H9 (cell line): ENCODE results near the gene KCNJ16. TPM values are rescaled to one million over a fixed set of nuclear protein-coding genes. Genes with fewer than 3 reads are reported as not detected.

Source experiments
- DNase-seq: peaks from one replicate; pipeline ENCODE4 v3.0.0-alpha.2; 2017
- H2AFZ ChIP-seq: one replicate; pipeline ENCODE4 v1.6.1; 2013; ENCODE audit warnings: mild to moderate bottlenecking, low read length, control low read depth, moderate library complexity
- H2AK5ac ChIP-seq: 2 replicates; pipeline ENCODE4 v1.6.1; 2013; ENCODE audit warnings: low read length, control low read depth, mixed read lengths; ENCODE audit not compliant: insufficient read length
- H2BK120ac ChIP-seq: one replicate; pipeline ENCODE4 v1.6.1; 2013; ENCODE audit warnings: low read depth, mild to moderate bottlenecking, low read length, control low read depth, inconsistent platforms; ENCODE audit not compliant: poor library complexity, severe bottlenecking
- H2BK12ac ChIP-seq: 2 replicates; pipeline ENCODE4 v1.6.1; 2013; ENCODE audit warnings: low read length, control low read depth, mixed read lengths, low read depth; ENCODE audit not compliant: insufficient read length
- H2BK15ac ChIP-seq: 2 replicates; pipeline ENCODE4 v1.6.1; 2013; ENCODE audit warnings: low read depth, low read length, control low read depth
- H2BK20ac ChIP-seq: one replicate; pipeline ENCODE4 v1.6.1; 2013; ENCODE audit warnings: low read depth, mild to moderate bottlenecking, low read length, control low read depth, inconsistent platforms; ENCODE audit not compliant: poor library complexity, severe bottlenecking
- H2BK5ac ChIP-seq: 2 replicates; pipeline ENCODE4 v1.6.1; 2013; ENCODE audit warnings: low read length, control low read depth, mixed read lengths; ENCODE audit not compliant: insufficient read length
- H3K14ac ChIP-seq: 2 replicates; pipeline ENCODE4 v1.6.1; 2013; ENCODE audit warnings: low read length, control low read depth; ENCODE audit not compliant: insufficient read depth
- H3K18ac ChIP-seq: 2 replicates; pipeline ENCODE4 v1.6.1; 2013; ENCODE audit warnings: low read depth, mild to moderate bottlenecking, mixed read lengths, low read length, control low read depth; ENCODE audit not compliant: insufficient read length
- H3K23ac ChIP-seq: 2 replicates; pipeline ENCODE4 v1.6.1; 2013; ENCODE audit warnings: low read length, control low read depth, mixed read lengths, low read depth; ENCODE audit not compliant: insufficient read length
- H3K23me2 ChIP-seq: 2 replicates; pipeline ENCODE4 v1.6.1; 2013; ENCODE audit warnings: low read depth, mild to moderate bottlenecking, mixed read lengths, low read length, control low read depth; ENCODE audit not compliant: insufficient read length, poor library complexity, severe bottlenecking
- H3K27ac ChIP-seq: 2 replicates; pipeline ENCODE4 v1.5.1; 2013; ENCODE audit warnings: low read length, control low read depth, mixed read lengths, low read depth; ENCODE audit not compliant: insufficient read length
- H3K27me3 ChIP-seq: 2 replicates; pipeline ENCODE4 v1.6.1; 2013; ENCODE audit warnings: low read length, control low read depth, inconsistent platforms; ENCODE audit not compliant: insufficient read depth
- H3K4ac ChIP-seq: 2 replicates; pipeline ENCODE4 v1.6.1; 2013; ENCODE audit warnings: low read depth, mild to moderate bottlenecking, control low read depth, inconsistent platforms, low read length, moderate library complexity
- H3K4me1 ChIP-seq: 2 replicates; pipeline ENCODE4 v1.6.1; 2013; ENCODE audit warnings: low read length, control low read depth, inconsistent platforms; ENCODE audit not compliant: insufficient read depth
- H3K4me2 ChIP-seq: 2 replicates; pipeline ENCODE4 v1.6.1; 2013; ENCODE audit warnings: low read length, control low read depth, mixed read lengths; ENCODE audit not compliant: insufficient read length, insufficient read depth
- H3K56ac ChIP-seq: 2 replicates; pipeline ENCODE4 v1.6.1; 2013; ENCODE audit warnings: low read depth, mild to moderate bottlenecking, mixed read lengths, low read length, control low read depth; ENCODE audit not compliant: insufficient read length
- H3K79me1 ChIP-seq: 2 replicates; pipeline ENCODE4 v1.6.1; 2013; ENCODE audit warnings: low read depth, mild to moderate bottlenecking, moderate library complexity, low read length, control low read depth, inconsistent platforms; ENCODE audit not compliant: insufficient read depth, poor library complexity, severe bottlenecking
- H3K79me2 ChIP-seq: 2 replicates; pipeline ENCODE4 v1.6.1; 2013; ENCODE audit warnings: low read length, control low read depth, inconsistent platforms; ENCODE audit not compliant: insufficient read depth
- H3K9ac ChIP-seq: 2 replicates; pipeline ENCODE4 v1.6.1; 2013; ENCODE audit warnings: low read length, control low read depth, mixed read lengths; ENCODE audit not compliant: insufficient read length; ENCODE audit errors: extremely low read depth
- H3K9me3 ChIP-seq: one replicate; pipeline ENCODE4 v1.6.1; 2013; ENCODE audit warnings: low read depth, low read length, inconsistent platforms; ENCODE audit not compliant: control insufficient read depth
- H3T11ph ChIP-seq: one replicate; pipeline ENCODE4 v1.6.1; 2013; ENCODE audit warnings: mild to moderate bottlenecking, low read length, control low read depth, inconsistent platforms
- H4K20me1 ChIP-seq: one replicate; pipeline ENCODE4 v1.6.1; 2013; ENCODE audit not compliant: control insufficient read depth, insufficient read length, insufficient read depth
- H4K5ac ChIP-seq: 2 replicates; pipeline ENCODE4 v1.6.1; 2013; ENCODE audit warnings: low read depth, mild to moderate bottlenecking, mixed read lengths, low read length, control low read depth; ENCODE audit not compliant: insufficient read length
- H4K8ac ChIP-seq: replicated peaks from 2 replicates; pipeline ENCODE4 v1.6.1; 2013; ENCODE audit warnings: low read length, control low read depth, mixed read lengths, low read depth; ENCODE audit not compliant: insufficient read length
- H4K91ac ChIP-seq: 2 replicates; pipeline ENCODE4 v1.6.1; 2013; ENCODE audit warnings: low read depth, mild to moderate bottlenecking, moderate library complexity, mixed read lengths, low read length, control low read depth; ENCODE audit not compliant: insufficient read length
- H3K27ac Mint-ChIP-seq, 3 experiments: 2 replicates in 2 of 3; 3 replicates in 1 of 3; pipeline ENCODE4 v1.8.0; 2020 to 2021; ENCODE audit warnings: mixed read lengths in 3 of 3, mild to moderate bottlenecking in 1 of 3, moderate library complexity in 1 of 3
- H3K27me3 Mint-ChIP-seq: 2 replicates; pipeline ENCODE4 v1.8.0; 2021; ENCODE audit warnings: low read depth, mild to moderate bottlenecking, moderate library complexity, mixed read lengths
- H3K36me3 Mint-ChIP-seq, 3 experiments: 2 replicates in 2 of 3; 3 replicates in 1 of 3; pipeline ENCODE4 v1.8.0; 2020 to 2021; ENCODE audit warnings: low read depth in 3 of 3, mixed read lengths in 3 of 3; ENCODE audit not compliant: insufficient read depth in 1 of 3
- H3K4me1 Mint-ChIP-seq, 2 experiments: 2 replicates each; pipeline ENCODE4 v1.8.0; 2020; ENCODE audit warnings: mixed read lengths in 2 of 2
- H3K4me3 Mint-ChIP-seq, 2 experiments: 2 replicates in 1 of 2; 3 replicates in 1 of 2; pipeline ENCODE4 v1.8.0; 2020 to 2021; ENCODE audit warnings: mild to moderate bottlenecking in 2 of 2, mixed read lengths in 2 of 2, moderate library complexity in 1 of 2
- H3K9me3 Mint-ChIP-seq, 2 experiments: 2 replicates in 1 of 2; 3 replicates in 1 of 2; pipeline ENCODE4 v1.8.0; 2020; ENCODE audit warnings: mild to moderate bottlenecking in 2 of 2, mixed read lengths in 2 of 2, moderate library complexity in 1 of 2
- WGBS: extraction: QIAGEN DNeasy Blood & Tissue Kit; methylation state at CpG from one replicate; pipeline ENCODE4 v1.1.7; 2013; ENCODE audit warnings: missing lambda C conversion rate, low lambda C conversion rate, mixed read lengths; ENCODE audit not compliant: insufficient read length; ENCODE audit errors: extremely low coverage; 5-methylcytosine and 5-hydroxymethylcytosine counted together
- total RNA-seq: library from RNA; stranded (reverse); gene quantifications from 2 replicates; pipeline ENCODE4 v1.2.1, GENCODE V29; 2021
- TF ChIP-seq, protein P1 (sequence below): fragments of 200-600 bp; sonication (generic); conservative IDR thresholded peaks from 3 replicates; pipeline ENCODE4 v1.8.0; 2021; ENCODE audit warnings: antibody characterized with exemption, mild to moderate bottlenecking

KCNJ16 gene
- total RNA-seq, 1 experiment from 2014 or later = not detected

DNA sequence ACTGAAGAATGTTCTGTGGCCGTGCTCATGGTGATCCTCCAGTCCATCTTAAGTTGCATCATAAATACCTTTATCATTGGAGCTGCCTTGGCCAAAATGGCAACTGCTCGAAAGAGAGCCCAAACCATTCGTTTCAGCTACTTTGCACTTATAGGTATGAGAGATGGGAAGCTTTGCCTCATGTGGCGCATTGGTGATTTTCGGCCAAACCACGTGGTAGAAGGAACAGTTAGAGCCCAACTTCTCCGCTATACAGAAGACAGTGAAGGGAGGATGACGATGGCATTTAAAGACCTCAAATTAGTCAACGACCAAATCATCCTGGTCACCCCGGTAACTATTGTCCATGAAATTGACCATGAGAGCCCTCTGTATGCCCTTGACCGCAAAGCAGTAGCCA is 57.5 kb downstream of the KCNJ16 start:
- H3T11ph ChIP-seq = no peak overlapping the region
- WGBS = no CpG with 5 or more reads among the region's 11 CpGs
- no peak overlapping the region for H2BK12ac ChIP-seq
- H3K27me3 ChIP-seq = no peaks in the 10 kb centered on the region
- peaks cover 0 to 2% of the 10 kb centered on the region in 2 experiments; a peak in 1 of 5 replicates for H3K9me3 Mint-ChIP-seq
- no peak overlapping the region for H2AFZ ChIP-seq
- no peaks in the 10 kb centered on the region for H4K20me1 ChIP-seq
- no peaks in the 10 kb centered on the region; a peak in 1 of 7 replicates for H3K36me3 Mint-ChIP-seq
- H3K23ac ChIP-seq = no peak overlapping the region
- H3K79me2 ChIP-seq = no peaks in the 10 kb centered on the region
- H4K5ac ChIP-seq = no peak overlapping the region
- H3K4ac ChIP-seq = no peak overlapping the region
- no peak overlapping the region for H2BK120ac ChIP-seq
- H4K8ac ChIP-seq = no peak overlapping the region
- H3K4me1 ChIP-seq = no peaks in the 10 kb centered on the region; the same call in 1 of the 2 replicates
- no peak overlapping the region for H3K27ac Mint-ChIP-seq
- peaks cover 8 to 14% of the 10 kb centered on the region in 2 experiments for H3K4me1 Mint-ChIP-seq
- no peak overlapping the region for H3K56ac ChIP-seq
- H2BK15ac ChIP-seq = no peak overlapping the region
- no peak for DNase-seq
- no peak overlapping the region for H2AK5ac ChIP-seq
- no peaks in the 10 kb centered on the region; the same call in 1 of the 2 replicates for H3K27me3 Mint-ChIP-seq
- H2BK20ac ChIP-seq = no peak overlapping the region
- no peak overlapping the region for H4K91ac ChIP-seq
- H3K18ac ChIP-seq = no peak overlapping the region
- no peak overlapping the region for H3K4me2 ChIP-seq
- H3K9ac ChIP-seq = no peak overlapping the region
- no peaks in the 10 kb centered on the region for H3K23me2 ChIP-seq
- TF ChIP-seq, protein P1, sequence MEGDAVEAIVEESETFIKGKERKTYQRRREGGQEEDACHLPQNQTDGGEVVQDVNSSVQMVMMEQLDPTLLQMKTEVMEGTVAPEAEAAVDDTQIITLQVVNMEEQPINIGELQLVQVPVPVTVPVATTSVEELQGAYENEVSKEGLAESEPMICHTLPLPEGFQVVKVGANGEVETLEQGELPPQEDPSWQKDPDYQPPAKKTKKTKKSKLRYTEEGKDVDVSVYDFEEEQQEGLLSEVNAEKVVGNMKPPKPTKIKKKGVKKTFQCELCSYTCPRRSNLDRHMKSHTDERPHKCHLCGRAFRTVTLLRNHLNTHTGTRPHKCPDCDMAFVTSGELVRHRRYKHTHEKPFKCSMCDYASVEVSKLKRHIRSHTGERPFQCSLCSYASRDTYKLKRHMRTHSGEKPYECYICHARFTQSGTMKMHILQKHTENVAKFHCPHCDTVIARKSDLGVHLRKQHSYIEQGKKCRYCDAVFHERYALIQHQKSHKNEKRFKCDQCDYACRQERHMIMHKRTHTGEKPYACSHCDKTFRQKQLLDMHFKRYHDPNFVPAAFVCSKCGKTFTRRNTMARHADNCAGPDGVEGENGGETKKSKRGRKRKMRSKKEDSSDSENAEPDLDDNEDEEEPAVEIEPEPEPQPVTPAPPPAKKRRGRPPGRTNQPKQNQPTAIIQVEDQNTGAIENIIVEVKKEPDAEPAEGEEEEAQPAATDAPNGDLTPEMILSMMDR = no peak
- no peaks in the 10 kb centered on the region for H3K79me1 ChIP-seq
- H3K14ac ChIP-seq = no peak overlapping the region
- no peak overlapping the region for H3K27ac ChIP-seq
- H3K9me3 ChIP-seq = no peaks in the 10 kb centered on the region
- no peak overlapping the region for H2BK5ac ChIP-seq
- H3K4me3 Mint-ChIP-seq = no peak overlapping the region
